Spleen (tissue), 11 donors: ENCODE measurements around the gene EHMT1. TPM values are rescaled to one million over a fixed set of nuclear protein-coding genes. Genes with fewer than 3 reads are reported as not detected.
A peak's percentile ranks its signal among the peaks of the same experiment; 100 is the strongest.

Source experiments
- DNase-seq: peaks from one replicate; pipeline ENCODE4 v3.0.0-alpha.2; 2020
- H3K27ac ChIP-seq, 8 donors: fragments of 200-600 bp; sonication (generic) in 7 of 8; 1 replicate in 4 of 8; 2 replicates in 4 of 8; pipeline versions ENCODE4 v1.5.0 to v1.8.0; 2016 to 2021; ENCODE audit warnings: inconsistent platforms in 4 of 8, mild to moderate bottlenecking in 4 of 8, moderate library complexity in 1 of 8
- H3K27me3 ChIP-seq, 7 donors: fragments of 200-600 bp; sonication (generic) in 6 of 7; replicated peaks in 1 of 7; 1 replicate in 4 of 7; 2 replicates in 3 of 7; pipeline versions ENCODE4 v1.5.0 to v1.8.0; 2016 to 2021; ENCODE audit warnings: inconsistent platforms in 3 of 7, mild to moderate bottlenecking in 1 of 7
- H3K36me3 ChIP-seq, 6 donors: fragments of 200-600 bp; sonication (generic) in 5 of 6; 1 replicate in 4 of 6; 2 replicates in 2 of 6; pipeline versions ENCODE4 v1.5.0 to v1.8.0; 2016 to 2021; ENCODE audit warnings: inconsistent platforms in 2 of 6
- H3K4me1 ChIP-seq, 6 donors: fragments of 200-600 bp; sonication (generic) in 5 of 6; 1 replicate in 3 of 6; 2 replicates in 3 of 6; pipeline versions ENCODE4 v1.5.0 to v1.8.0; 2016 to 2021; ENCODE audit warnings: inconsistent platforms in 3 of 6
- H3K4me3 ChIP-seq, 8 donors: fragments of 200-600 bp; sonication (generic) in 7 of 8; 1 replicate in 4 of 8; 2 replicates in 4 of 8; pipeline versions ENCODE4 v1.5.0 to v1.8.0; 2016 to 2021; ENCODE audit warnings: inconsistent platforms in 4 of 8, mild to moderate bottlenecking in 4 of 8, moderate library complexity in 2 of 8
- H3K9me3 ChIP-seq, 8 donors: fragments of 200-600 bp; sonication (generic) in 7 of 8; 1 replicate in 4 of 8; 2 replicates in 4 of 8; pipeline versions ENCODE4 v1.5.0 to v1.8.0; 2016 to 2021; ENCODE audit warnings: inconsistent platforms in 4 of 8
- CTCF ChIP-seq, 11 experiments: fragments of 200-600 bp in 7 of 11; fragments of 450-650 bp in 4 of 11; sonication (generic) in 4 of 11; IDR thresholded peaks in 8 of 11; conservative IDR thresholded peaks in 3 of 11; 1 replicate in 7 of 11; 2 replicates in 4 of 11; pipeline versions ENCODE4 v1.4.0 to v1.8.0; 2016 to 2021; ENCODE audit warnings: antibody characterized with exemption in 11 of 11, inconsistent platforms in 4 of 11, mild to moderate bottlenecking in 1 of 11
- POLR2A ChIP-seq, 3 donors: fragments of 450-650 bp; IDR thresholded peaks; one replicate each; pipeline ENCODE4 v1.5.1; 2017; ENCODE audit warnings: antibody characterized with exemption in 3 of 3, mild to moderate bottlenecking in 1 of 3
- POLR2AphosphoS5 ChIP-seq, 3 donors: sonication (generic); formaldehyde crosslinking; IDR thresholded peaks; one replicate each; pipeline ENCODE4 v1.5.1; 2017; ENCODE audit warnings: antibody characterized with exemption in 3 of 3
- WGBS, 5 donors: extraction: QIAGEN DNeasy Blood & Tissue Kit in 3 of 5; methylation state at CpG; one replicate each; pipeline versions ENCODE4 v1.1.5 to v1.1.7; 2013 to 2018; 5-methylcytosine and 5-hydroxymethylcytosine counted together
- intact Hi-C: fragments of 100-400 bp; cut with DNase I; formaldehyde crosslinking; loops from one replicate; pipeline ENCODE4 v1.15.0; 2023; ENCODE audit warnings: low total_unique reads
- polyA plus RNA-seq, 3 donors: library from polyadenylated mRNA; stranded (reverse); fragments of 200-250 nt; gene quantifications; one replicate each; pipeline ENCODE4 v1.2.1, GENCODE V29; 2013
- total RNA-seq, 7 donors: library from RNA; depleted of rRNA in 3 of 7; stranded (reverse); fragments of >200 nt in 3 of 7; fragmentation: NEBNext Ultra II Directional in 4 of 7; extraction: Animal tissue kit (Norgen Biotek cat#: 25700) in 4 of 7; gene quantifications; one replicate each; pipeline versions ENCODE4 v1.1.0 to v1.2.1, GENCODE V29; 2016 to 2021
- donor health status: healthy with polysubstance abuse.
- donor health status: DM: no; HTN: no; CAD: no; lungs with moderate emphysema.
- donor health status: DM: no; HTN: no; CAD: no.
- donor health status: Bipolar disorder and iron deficiency.
- donor health status: healthy.
- donor health status: DM: no; HTN: no; CAD: no.
- donor health status: DM: yes; HTN: yes; CAD: no.

EHMT1 gene
- total and polyA plus RNA-seq, 10 donors: 35.5 to 163 (median 122) TPM

DNA sequence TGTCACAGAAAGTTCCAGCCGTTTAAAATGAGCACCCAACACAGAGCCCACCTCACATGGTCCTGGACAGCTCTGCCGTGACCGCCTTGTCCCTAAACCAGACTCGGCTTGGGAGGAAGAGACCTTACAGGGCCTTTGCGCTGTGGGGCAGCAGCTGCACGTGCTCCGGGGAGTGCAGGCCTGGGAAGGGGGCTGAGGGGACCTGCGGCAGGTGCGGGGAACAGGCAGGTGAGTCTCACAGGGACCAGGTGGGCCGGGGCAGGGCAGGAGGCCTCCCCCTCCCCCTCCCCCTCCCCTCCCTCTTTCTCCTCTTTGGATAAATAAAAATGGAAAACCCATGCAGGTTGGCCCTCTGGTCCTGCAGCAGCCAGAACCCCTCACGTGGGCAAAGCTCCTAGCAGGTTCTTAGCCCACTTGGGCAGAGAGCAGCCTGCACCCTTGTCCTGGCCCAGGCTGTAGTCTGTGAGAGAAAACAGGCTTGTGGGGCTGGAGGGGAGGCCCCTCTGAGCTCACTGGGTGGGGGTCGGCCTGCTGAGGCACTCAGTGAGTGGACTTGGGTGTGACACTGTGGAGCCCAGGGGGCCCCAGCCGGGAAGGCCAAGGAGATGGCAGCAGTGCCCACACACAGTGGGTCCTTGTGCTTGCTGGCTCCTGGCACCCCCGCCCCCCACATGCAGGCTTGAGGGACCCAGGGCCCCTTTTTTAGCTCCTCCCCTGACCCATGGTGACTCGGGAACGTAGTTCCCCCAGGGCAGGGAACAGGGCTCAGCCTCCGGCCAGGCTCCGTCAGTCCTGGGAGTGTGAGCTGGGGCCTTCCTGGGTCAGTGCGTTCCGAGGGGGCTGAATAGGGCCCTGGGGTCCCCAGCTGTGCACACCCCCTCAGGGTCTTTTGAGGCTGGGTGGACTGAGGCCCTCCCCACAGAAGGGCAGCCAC is 218.8 kb downstream of the EHMT1 start:
- no peak for DNase-seq
- H3K27ac ChIP-seq: no peak overlapping the region
- intact Hi-C loops: no loop called here
- no peaks in the 10 kb centered on the region for H3K27me3 ChIP-seq
- TF ChIP-seq POLR2AphosphoS5 (IDR thresholded peaks at IDR 0.05) (peak in 1 of 3 donors; percentile 21), POLR2A (IDR thresholded peaks at IDR 0.05) (no peak), CTCF (IDR thresholded peaks at IDR 0.05 in 8 of 11, conservative IDR thresholded peaks at IDR 0.05 in 3 of 11) (no peak)
- WGBS, 5 donors: 91 to 95% (median 93%) methylated on average over 12 to 20 of the region's 20 CpGs
- H3K4me1 ChIP-seq: no peaks in the 10 kb centered on the region
- no peak overlapping the region for H3K4me3 ChIP-seq
- peaks cover 1 to 61% (median 51%) of the 10 kb centered on the region in 6 donors for H3K36me3 ChIP-seq
- peaks cover 0 to 29% (median 16%) of the 10 kb centered on the region in 8 donors for H3K9me3 ChIP-seq

- Histone ChIP-seq H3K4me1 (no peaks in the 10 kb centered on the region), H3K27ac (no peak overlapping the region), H3K9me3 (peaks cover 0 to 35% (median 17%) of the 10 kb centered on the region in 8 donors), H3K36me3 (peaks cover 0 to 52% (median 41%) of the 10 kb centered on the region in 6 donors), H3K27me3 (no peaks in the 10 kb centered on the region), H3K4me3 (no peak overlapping the region)
- 90 to 94% (median 93%) methylated on average over 10 of the region's 10 CpGs for WGBS, 5 donors
- no peak for TF ChIP-seq POLR2A (IDR thresholded peaks at IDR 0.05)
- TF ChIP-seq POLR2AphosphoS5 (IDR thresholded peaks at IDR 0.05): no peak
- intact Hi-C loops: no loop called here
- no peak for DNase-seq
Observed at GRCh38 chr9:137838576-137838975, 219.8 kb downstream of the EHMT1 start.

- 85 to 95% (median 92%) methylated on average over 9 of the region's 9 CpGs for WGBS, 5 donors
- no peak for DNase-seq
- no peak overlapping the region for H3K27ac ChIP-seq
- H3K27me3 ChIP-seq: no peaks in the 10 kb centered on the region
- H3K4me1 ChIP-seq: no peaks in the 10 kb centered on the region
- peaks cover 0 to 4% (median 0%) of the 10 kb centered on the region in 6 donors for H3K36me3 ChIP-seq
- no peak overlapping the region for H3K4me3 ChIP-seq
- intact Hi-C loops: no loop called here
- H3K9me3 ChIP-seq: peaks cover 0 to 33% (median 16%) of the 10 kb centered on the region in 8 donors
- TF ChIP-seq POLR2A (IDR thresholded peaks at IDR 0.05) (no peak), CTCF (IDR thresholded peaks at IDR 0.05 in 8 of 11, conservative IDR thresholded peaks at IDR 0.05 in 3 of 11) (no peak), POLR2AphosphoS5 (IDR thresholded peaks at IDR 0.05) (no peak)
Observed at GRCh38 chr9:137843355-137843754, 224.6 kb downstream of the EHMT1 start.

DNA sequence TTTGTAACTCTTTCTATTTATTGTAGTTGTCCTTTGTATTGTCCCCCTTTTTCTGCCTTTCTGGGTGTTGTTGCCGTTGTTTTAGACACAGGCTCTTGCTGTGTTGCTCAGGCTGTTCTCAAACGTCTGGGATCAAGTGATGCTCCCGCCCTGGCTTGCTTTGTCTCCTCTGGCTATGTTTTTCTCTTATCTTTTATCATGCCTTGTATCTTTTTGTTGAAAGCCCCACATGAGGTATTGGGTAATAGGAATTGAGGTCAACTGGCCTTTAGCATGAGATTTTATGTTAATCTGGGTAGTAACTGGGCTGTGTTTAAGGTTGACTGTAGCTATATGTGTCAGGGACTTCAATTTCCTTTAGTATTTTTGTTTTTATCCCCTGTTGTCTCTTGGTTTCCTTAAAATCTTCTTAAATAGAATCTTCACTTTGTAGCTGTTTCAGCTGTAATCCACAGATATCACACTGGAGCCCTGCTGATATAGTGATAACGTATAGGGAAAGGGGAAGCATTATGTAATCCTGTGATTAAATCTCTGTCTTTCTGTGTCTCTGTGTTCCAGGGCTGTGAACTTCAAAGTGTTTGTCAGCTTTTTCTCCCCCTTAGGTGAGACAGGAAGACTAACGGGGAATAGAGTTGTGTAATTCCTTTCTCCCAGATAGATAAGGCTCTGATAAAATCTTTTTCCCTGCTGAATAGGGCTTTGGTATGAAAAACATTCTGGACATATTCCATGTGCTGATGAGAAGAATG is 232.9 kb downstream of the EHMT1 start:
- Histone ChIP-seq H3K4me1 (no peaks in the 10 kb centered on the region), H3K36me3 (no peaks in the 10 kb centered on the region), H3K9me3 (peaks cover 12 to 45% (median 43%) of the 10 kb centered on the region in 8 donors), H3K4me3 (no peak overlapping the region), H3K27me3 (no peaks in the 10 kb centered on the region), H3K27ac (no peak overlapping the region)
- no peak for DNase-seq
- 56 to 71% (median 62%) methylated on average over 5 of the region's 5 CpGs for WGBS, 5 donors
- intact Hi-C loops: no loop called here
- no peak for TF ChIP-seq POLR2AphosphoS5 (IDR thresholded peaks at IDR 0.05)
- TF ChIP-seq POLR2A (IDR thresholded peaks at IDR 0.05): no peak
- TF ChIP-seq CTCF (IDR thresholded peaks at IDR 0.05 in 8 of 11, conservative IDR thresholded peaks at IDR 0.05 in 3 of 11): no peak
